Heart right ventricle (tissue), 16 donors: ENCODE results near the gene TOP1. TPM values are rescaled to one million over a fixed set of nuclear protein-coding genes. Genes with fewer than 3 reads are reported as not detected.

Experiments used
- ATAC-seq, 8 donors: fragments of 200-7000 bp; cut with Tn5 transposase; one replicate each; pipeline ENCODE4 v1.9.1; 2020; ENCODE audit warnings: mild to moderate bottlenecking in 8 of 8, moderate library complexity in 8 of 8, moderate number of reproducible peaks in 1 of 8
- DNase-seq, 2 donors: peaks; one replicate each; pipeline ENCODE4 v3.0.0-alpha.2; 2020
- H3K27ac ChIP-seq, 10 donors: fragments of 200-600 bp; sonication (generic) in 2 of 10; one replicate each; pipeline versions ENCODE4 v1.5.0 to v1.8.0; 2020 to 2022; ENCODE audit warnings: mild to moderate bottlenecking in 3 of 10
- H3K27me3 ChIP-seq, 7 donors: fragments of 200-600 bp; one replicate each; pipeline ENCODE4 v1.8.0; 2021 to 2022; ENCODE audit warnings: mild to moderate bottlenecking in 2 of 7
- H3K36me3 ChIP-seq, 9 donors: fragments of 200-600 bp; sonication (generic) in 1 of 9; one replicate each; pipeline versions ENCODE4 v1.5.0 to v1.8.0; 2020 to 2022; ENCODE audit warnings: mild to moderate bottlenecking in 2 of 9
- H3K4me1 ChIP-seq, 9 donors: fragments of 200-600 bp; sonication (generic) in 1 of 9; one replicate each; pipeline versions ENCODE4 v1.5.0 to v1.8.0; 2020 to 2022; ENCODE audit warnings: mild to moderate bottlenecking in 4 of 9
- H3K4me3 ChIP-seq, 10 donors: fragments of 200-600 bp; sonication (generic) in 2 of 10; one replicate each; pipeline versions ENCODE4 v1.5.0 to v1.8.0; 2020 to 2022; ENCODE audit warnings: mild to moderate bottlenecking in 7 of 10, moderate library complexity in 2 of 10
- H3K9me3 ChIP-seq, 11 donors: fragments of 200-600 bp in 10 of 11; sonication (generic) in 2 of 11; one replicate each; pipeline versions ENCODE4 v1.5.0 to v1.8.0; 2013 to 2022; ENCODE audit warnings: mild to moderate bottlenecking in 2 of 11, control low read depth in 1 of 11, moderate library complexity in 1 of 11
- WGBS, 2 donors: extraction: QIAGEN DNeasy Blood & Tissue Kit; methylation state at CpG; one replicate each; pipeline ENCODE4 v1.1.7; 2013; ENCODE audit warnings: inconsistent platforms in 1 of 2; 5-methylcytosine and 5-hydroxymethylcytosine counted together
- intact Hi-C, 10 donors: fragments of 100-400 bp; cut with DNase I; formaldehyde crosslinking; loops; one replicate each; pipeline versions ENCODE4 v1.11.1 to v1.14.2; 2022
- polyA plus RNA-seq, 2 donors: library from polyadenylated mRNA; stranded (reverse); fragments of 200-250 nt; gene quantifications; one replicate each; pipeline ENCODE4 v1.2.3, GENCODE V29; 2013
- total RNA-seq, 10 donors: library from RNA; stranded (reverse); fragmentation: NEBNext Ultra II Directional in 3 of 10; extraction: Animal tissue kit (Norgen Biotek cat#: 25700) in 3 of 10; gene quantifications; one replicate each; pipeline versions ENCODE4 v1.2.1 to v1.2.4, GENCODE V29; 2021 to 2023
- TF ChIP-seq, protein P1 (sequence below), 9 donors: fragments of 200-600 bp; sonication (generic) in 2 of 9; IDR thresholded peaks; one replicate each; pipeline versions ENCODE4 v1.5.0 to v1.8.0; 2021 to 2022; ENCODE audit warnings: antibody characterized with exemption in 9 of 9, mild to moderate bottlenecking in 5 of 9, moderate library complexity in 1 of 9
- donor health status: Arrhythmogenic right ventricular cardiomyopathy.
- donor health status: ischemic (EF 13 %, LVEDD 7.1; RV severe dilation, severe dysfunction).
- donor health status: healthy with polysubstance abuse.
- donor health status: DM: no; HTN: yes; CAD: no.
- donor health status: DM: no; HTN: no; CAD: no.
- donor health status: ischemic (EF 25% LVEDD 6.9; RV normal size, moderate dysfunction).
- donor health status: ischemic (EF 25% LVEDD 5.7; RV mildly dilated, moderate dysfunction).
- donor health status: healthy.
- donor health status: DM: yes; HTN: yes; CAD: no.
- donor health status: Ischemic cardiomyopathy.
- donor health status: ischemic (EF 35%, LVEDD 5.7; RV mildly dilated, moderate dysfunction).
- donor health status: nonischemic (EF 11% LVEDD 7.7; RV severe dilation, severe dysfunction).
- donor health status: DM: yes; HTN: yes; CAD: no.
- donor health status: PGD.
- donor health status: ischemic (EF 29% LVEDD 5.4; RV normal size, mild dysfunction).
- donor health status: nonischemic (EF 23%, LVEDD 6.1; RV moderate dilation, normal function).

Gene TOP1
- total and polyA plus RNA-seq, 12 donors: 13.5 to 28.3 (median 23.1) TPM

- H3K27ac ChIP-seq: peak overlapping the region in 9 of 10 donors; percentile 68 to 100 (median 98)
- no peak for ATAC-seq
Measured at GRCh38 chr20:41142919-41143318, 114.3 kb downstream of the TOP1 start.

GRCh38 chr20:41143354-41143753 lies 114.7 kb downstream of the TOP1 start:
- TF ChIP-seq, protein P1, sequence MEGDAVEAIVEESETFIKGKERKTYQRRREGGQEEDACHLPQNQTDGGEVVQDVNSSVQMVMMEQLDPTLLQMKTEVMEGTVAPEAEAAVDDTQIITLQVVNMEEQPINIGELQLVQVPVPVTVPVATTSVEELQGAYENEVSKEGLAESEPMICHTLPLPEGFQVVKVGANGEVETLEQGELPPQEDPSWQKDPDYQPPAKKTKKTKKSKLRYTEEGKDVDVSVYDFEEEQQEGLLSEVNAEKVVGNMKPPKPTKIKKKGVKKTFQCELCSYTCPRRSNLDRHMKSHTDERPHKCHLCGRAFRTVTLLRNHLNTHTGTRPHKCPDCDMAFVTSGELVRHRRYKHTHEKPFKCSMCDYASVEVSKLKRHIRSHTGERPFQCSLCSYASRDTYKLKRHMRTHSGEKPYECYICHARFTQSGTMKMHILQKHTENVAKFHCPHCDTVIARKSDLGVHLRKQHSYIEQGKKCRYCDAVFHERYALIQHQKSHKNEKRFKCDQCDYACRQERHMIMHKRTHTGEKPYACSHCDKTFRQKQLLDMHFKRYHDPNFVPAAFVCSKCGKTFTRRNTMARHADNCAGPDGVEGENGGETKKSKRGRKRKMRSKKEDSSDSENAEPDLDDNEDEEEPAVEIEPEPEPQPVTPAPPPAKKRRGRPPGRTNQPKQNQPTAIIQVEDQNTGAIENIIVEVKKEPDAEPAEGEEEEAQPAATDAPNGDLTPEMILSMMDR (IDR thresholded peaks at IDR 0.05): no peak
- intact Hi-C loops: no loop called here
- 67 to 72% methylated on average over 2 of the region's 2 CpGs for WGBS, 2 donors
- no peak for ATAC-seq
- Histone ChIP-seq H3K4me1 (peaks cover 38 to 100% (median 97%) of the 10 kb centered on the region in 9 donors), H3K36me3 (peaks cover 0 to 12% (median 0%) of the 10 kb centered on the region in 9 donors), H3K9me3 (no peaks in the 10 kb centered on the region), H3K4me3 (no peak overlapping the region), H3K27ac (peak overlapping the region in 9 of 10 donors; percentile 68 to 100 (median 98)), H3K27me3 (peaks cover 0 to under 1% (median 0%) of the 10 kb centered on the region in 7 donors)
- no peak for DNase-seq

More at GRCh38 chr20:41142919-41143318, 114.3 kb downstream of the TOP1 start:
- intact Hi-C loops: no loop called here
- whole genome bisulfite sequencing, 2 donors: 46 to 52% methylated on average over 5 of the region's 5 CpGs
- H3K9me3 ChIP-seq: no peaks in the 10 kb centered on the region
- peaks cover 0 to 12% (median 0%) of the 10 kb centered on the region in 9 donors for H3K36me3 ChIP-seq
- H3K4me3 ChIP-seq: no peak overlapping the region
- TF ChIP-seq, protein P1 (IDR thresholded peaks at IDR 0.05): no peak
- peaks cover 38 to 100% (median 94%) of the 10 kb centered on the region in 9 donors for H3K4me1 ChIP-seq
- DNase-seq: no peak
- H3K27me3 ChIP-seq: peaks cover 0 to 5% (median 0%) of the 10 kb centered on the region in 7 donors

DNA sequence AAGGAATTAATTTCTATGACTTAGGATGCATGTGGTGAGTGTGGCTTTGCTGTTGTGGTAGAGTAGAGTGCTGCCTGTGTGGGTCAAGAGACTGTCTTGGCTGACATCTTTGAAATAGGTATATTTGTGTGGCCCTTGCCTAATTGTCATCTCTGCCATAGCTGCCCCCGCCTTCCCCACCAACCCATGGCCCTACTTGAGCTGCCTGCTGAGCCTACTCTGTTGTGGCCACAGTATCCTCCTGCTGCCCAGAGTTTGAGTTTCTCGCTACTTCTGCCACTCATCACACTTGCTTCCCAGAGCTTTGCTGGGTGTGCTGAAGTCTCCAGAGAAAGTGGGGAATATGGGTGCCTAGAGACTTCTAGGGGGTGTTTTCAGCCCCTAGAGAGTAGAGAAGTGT lies 116.7 kb downstream of the TOP1 start:
- 89 to 98% methylated on average over 2 of the region's 2 CpGs for WGBS, 2 donors
- Histone ChIP-seq H3K4me3 (no peak overlapping the region), H3K27ac (peak overlapping the region; percentile 63 to 100 (median 84)), H3K9me3 (no peaks in the 10 kb centered on the region), H3K4me1 (peaks cover 43 to 100% (median 100%) of the 10 kb centered on the region in 9 donors), H3K27me3 (no peaks in the 10 kb centered on the region), H3K36me3 (peaks cover 0 to 12% (median 0%) of the 10 kb centered on the region in 9 donors)
- DNase-seq (no peak), ATAC-seq (no peak)
- intact Hi-C loops: no loop called here
- TF ChIP-seq, protein P1 (IDR thresholded peaks at IDR 0.05): no peak

GRCh38 chr20:41145821-41146620 lies 117.4 kb downstream of the TOP1 start:
- WGBS, 2 donors: 46 to 57% methylated on average over 12 of the region's 12 CpGs
- intact Hi-C loops: no loop called here

More at GRCh38 chr20:41145821-41146620, 117.4 kb downstream of the TOP1 start:
- ATAC-seq (peak in 7 of 8 donors; percentile 36 to 55 (median 48)), DNase-seq (peak; percentile 51 to 65)
- H3K36me3 ChIP-seq: peaks cover 0 to 12% (median 0%) of the 10 kb centered on the region in 9 donors
- no peak overlapping the region for H3K4me3 ChIP-seq
- no peaks in the 10 kb centered on the region for H3K9me3 ChIP-seq
- H3K4me1 ChIP-seq: peaks cover 39 to 100% (median 100%) of the 10 kb centered on the region in 9 donors
- H3K27me3 ChIP-seq: no peaks in the 10 kb centered on the region
- TF ChIP-seq, protein P1 (IDR thresholded peaks at IDR 0.05): no peak
- peak overlapping the region; percentile 63 to 100 (median 84) for H3K27ac ChIP-seq
